KOPT-K1 (cell line): ENCODE measurements around the gene WDR45B.

Experiments
- H3K27ac ChIP-seq: fragments of 200-600 bp; sonication (generic); 2 replicates; pipeline ENCODE4 v1.5.1; 2016; ENCODE audit warnings: antibody characterized with exemption, mild to moderate bottlenecking, low read depth, low read length; ENCODE audit not compliant: poor library complexity, severe bottlenecking
- H3K36me3 ChIP-seq: fragments of 200-600 bp; sonication (generic); 2 replicates; pipeline ENCODE4 v1.5.1; 2017; ENCODE audit warnings: antibody characterized with exemption, mild to moderate bottlenecking, low read length, moderate library complexity; ENCODE audit not compliant: insufficient read depth
- H3K9me3 ChIP-seq: fragments of 200-600 bp; sonication (generic); 2 replicates; pipeline ENCODE4 v1.5.1; 2017; ENCODE audit warnings: antibody characterized with exemption, low read length, mild to moderate bottlenecking; ENCODE audit not compliant: insufficient read depth, poor library complexity, severe bottlenecking

WDR45B gene

GRCh38 chr17:82684228-82684841, 36.1 kb upstream of the WDR45B start:
- H3K27ac ChIP-seq = no peak overlapping the region
- H3K36me3 ChIP-seq = no peaks in the 10 kb centered on the region
- peaks cover 27% of the 10 kb centered on the region for H3K9me3 ChIP-seq

GRCh38 chr17:82683534-82683933, 35.3 kb upstream of the WDR45B start:
- Histone ChIP-seq H3K27ac (no peak overlapping the region), H3K9me3 (peaks cover 27% of the 10 kb centered on the region), H3K36me3 (no peaks in the 10 kb centered on the region)

GRCh38 chr17:82681547-82681946, 33.3 kb upstream of the WDR45B start:
- H3K27ac ChIP-seq = no peak overlapping the region
- H3K36me3 ChIP-seq = no peaks in the 10 kb centered on the region
- peaks cover 27% of the 10 kb centered on the region for H3K9me3 ChIP-seq

GRCh38 chr17:82679586-82680465, 31.6 kb upstream of the WDR45B start:
- Histone ChIP-seq H3K27ac (no peak overlapping the region), H3K36me3 (no peaks in the 10 kb centered on the region), H3K9me3 (peaks cover 27% of the 10 kb centered on the region)

- Histone ChIP-seq H3K27ac (no peak overlapping the region), H3K36me3 (no peaks in the 10 kb centered on the region), H3K9me3 (peaks cover 27% of the 10 kb centered on the region)
These were observed 30.1 kb upstream of the WDR45B start for GRCh38 chr17:82678265-82678891.

- peaks cover 27% of the 10 kb centered on the region for H3K9me3 ChIP-seq
- H3K27ac ChIP-seq = no peak overlapping the region
- H3K36me3 ChIP-seq = no peaks in the 10 kb centered on the region
These were observed 29.2 kb upstream of the WDR45B start for GRCh38 chr17:82677353-82677925.

GRCh38 chr17:82675476-82676245, 27.4 kb upstream of the WDR45B start:
- Histone ChIP-seq H3K36me3 (no peaks in the 10 kb centered on the region), H3K27ac (no peak overlapping the region), H3K9me3 (peaks cover 10% of the 10 kb centered on the region)

- H3K36me3 ChIP-seq = no peaks in the 10 kb centered on the region
- peaks cover 3% of the 10 kb centered on the region for H3K9me3 ChIP-seq
- H3K27ac ChIP-seq = no peak overlapping the region
These were observed 26.6 kb upstream of the WDR45B start for GRCh38 chr17:82674656-82675475.

GRCh38 chr17:82670661-82671450, 22.6 kb upstream of the WDR45B start:
- Histone ChIP-seq H3K9me3 (no peaks in the 10 kb centered on the region), H3K27ac (no peak overlapping the region)

GRCh38 chr17:82668631-82669099, 20.4 kb upstream of the WDR45B start:
- H3K27ac ChIP-seq = no peak overlapping the region
- no peaks in the 10 kb centered on the region for H3K36me3 ChIP-seq
- no peaks in the 10 kb centered on the region for H3K9me3 ChIP-seq

More at GRCh38 chr17:82670661-82671450, 22.6 kb upstream of the WDR45B start:
- H3K36me3 ChIP-seq = no peaks in the 10 kb centered on the region

- Histone ChIP-seq H3K27ac (no peak overlapping the region), H3K36me3 (no peaks in the 10 kb centered on the region), H3K9me3 (no peaks in the 10 kb centered on the region)
These were observed 19.9 kb upstream of the WDR45B start for GRCh38 chr17:82668024-82668630.

- no peak overlapping the region for H3K27ac ChIP-seq
- H3K36me3 ChIP-seq = no peaks in the 10 kb centered on the region
- no peaks in the 10 kb centered on the region for H3K9me3 ChIP-seq
These were observed 19.4 kb upstream of the WDR45B start for GRCh38 chr17:82667668-82668000.
